ENCODE data around the gene ASIC3.

DNA sequence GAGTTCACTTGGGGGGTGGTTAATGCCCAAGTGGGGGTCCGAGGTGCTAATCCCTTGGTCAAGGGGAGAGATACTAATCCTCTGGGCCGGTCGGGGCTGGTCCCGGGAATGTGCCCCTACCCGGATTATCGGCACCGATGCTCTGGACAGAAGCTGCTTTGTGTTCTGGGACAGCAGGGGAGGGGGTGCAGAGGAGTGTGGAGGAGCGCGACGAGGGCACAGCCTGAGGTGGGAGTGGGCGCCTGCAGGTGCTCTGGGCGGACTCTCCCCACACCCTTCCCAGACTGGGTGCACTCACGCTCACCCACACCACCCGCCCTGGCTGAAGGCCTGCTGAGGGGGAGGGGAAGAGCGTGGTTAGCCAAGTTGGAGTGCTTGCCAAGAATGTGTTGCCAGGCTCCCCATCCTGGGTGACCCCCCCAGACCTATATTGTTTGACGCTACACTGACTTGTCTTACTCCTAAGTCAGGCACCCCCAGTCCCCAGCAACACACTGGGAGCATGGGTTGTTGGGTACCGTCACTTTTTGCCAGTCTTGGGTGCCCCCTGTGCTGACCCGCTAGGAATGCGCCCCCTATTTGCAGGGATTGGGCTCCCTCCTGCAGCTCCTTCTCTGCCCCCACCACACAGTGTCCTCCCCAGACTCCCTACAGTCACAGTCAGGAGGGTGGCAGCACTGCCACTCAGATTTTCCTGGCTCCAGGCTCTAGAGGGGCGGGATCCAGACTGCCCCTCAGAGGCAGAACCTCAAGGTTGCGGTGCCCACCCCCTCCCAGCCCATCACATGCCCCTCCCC, 12.3 kb downstream of the ASIC3 start:
- TF ChIP-seq CTCF (conservative IDR thresholded peaks at IDR 0.05) (no peak), ZFX (IDR thresholded peaks at IDR 0.05) (no peak)
